22Rv1 (cell line): Measurements from ENCODE around the gene AMN.
"Not testable (repeated sequence)": the region's sequence is repeated elsewhere in the genome, so short reads cannot be mapped to it uniquely, and the experiment has no call there.

Source experiments
- H3K27ac ChIP-seq: fragments of 450-650 bp; 2 replicates; pipeline ENCODE4 v1.5.1; 2017
- ZFX ChIP-seq: fragments of 450-650 bp; IDR thresholded peaks from 2 replicates; pipeline ENCODE4 v1.6.1; 2017; ENCODE audit warnings: antibody characterized with exemption, borderline replicate concordance
- TF ChIP-seq, protein P1 (sequence below): fragments of 450-650 bp; IDR thresholded peaks from 2 replicates; pipeline ENCODE4 v1.5.1; 2017; ENCODE audit warnings: mild to moderate bottlenecking

The AMN gene

DNA sequence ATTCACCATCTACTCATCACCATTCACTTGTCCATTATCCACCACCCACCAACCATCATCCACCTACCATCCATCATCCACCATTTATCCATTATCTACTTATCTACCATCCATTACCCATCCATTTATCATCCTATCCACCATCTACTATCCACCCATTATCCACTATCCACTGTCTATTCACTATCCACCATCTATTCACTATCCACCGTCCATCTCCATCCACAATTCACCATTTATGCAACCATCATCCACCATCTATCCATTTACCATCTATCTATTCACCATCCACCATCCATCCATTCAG is 1.5 kb upstream of the AMN start:
- no peak for TF ChIP-seq ZFX
- TF ChIP-seq, protein P1, sequence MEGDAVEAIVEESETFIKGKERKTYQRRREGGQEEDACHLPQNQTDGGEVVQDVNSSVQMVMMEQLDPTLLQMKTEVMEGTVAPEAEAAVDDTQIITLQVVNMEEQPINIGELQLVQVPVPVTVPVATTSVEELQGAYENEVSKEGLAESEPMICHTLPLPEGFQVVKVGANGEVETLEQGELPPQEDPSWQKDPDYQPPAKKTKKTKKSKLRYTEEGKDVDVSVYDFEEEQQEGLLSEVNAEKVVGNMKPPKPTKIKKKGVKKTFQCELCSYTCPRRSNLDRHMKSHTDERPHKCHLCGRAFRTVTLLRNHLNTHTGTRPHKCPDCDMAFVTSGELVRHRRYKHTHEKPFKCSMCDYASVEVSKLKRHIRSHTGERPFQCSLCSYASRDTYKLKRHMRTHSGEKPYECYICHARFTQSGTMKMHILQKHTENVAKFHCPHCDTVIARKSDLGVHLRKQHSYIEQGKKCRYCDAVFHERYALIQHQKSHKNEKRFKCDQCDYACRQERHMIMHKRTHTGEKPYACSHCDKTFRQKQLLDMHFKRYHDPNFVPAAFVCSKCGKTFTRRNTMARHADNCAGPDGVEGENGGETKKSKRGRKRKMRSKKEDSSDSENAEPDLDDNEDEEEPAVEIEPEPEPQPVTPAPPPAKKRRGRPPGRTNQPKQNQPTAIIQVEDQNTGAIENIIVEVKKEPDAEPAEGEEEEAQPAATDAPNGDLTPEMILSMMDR: no peak
- H3K27ac ChIP-seq: no peak overlapping the region

DNA sequence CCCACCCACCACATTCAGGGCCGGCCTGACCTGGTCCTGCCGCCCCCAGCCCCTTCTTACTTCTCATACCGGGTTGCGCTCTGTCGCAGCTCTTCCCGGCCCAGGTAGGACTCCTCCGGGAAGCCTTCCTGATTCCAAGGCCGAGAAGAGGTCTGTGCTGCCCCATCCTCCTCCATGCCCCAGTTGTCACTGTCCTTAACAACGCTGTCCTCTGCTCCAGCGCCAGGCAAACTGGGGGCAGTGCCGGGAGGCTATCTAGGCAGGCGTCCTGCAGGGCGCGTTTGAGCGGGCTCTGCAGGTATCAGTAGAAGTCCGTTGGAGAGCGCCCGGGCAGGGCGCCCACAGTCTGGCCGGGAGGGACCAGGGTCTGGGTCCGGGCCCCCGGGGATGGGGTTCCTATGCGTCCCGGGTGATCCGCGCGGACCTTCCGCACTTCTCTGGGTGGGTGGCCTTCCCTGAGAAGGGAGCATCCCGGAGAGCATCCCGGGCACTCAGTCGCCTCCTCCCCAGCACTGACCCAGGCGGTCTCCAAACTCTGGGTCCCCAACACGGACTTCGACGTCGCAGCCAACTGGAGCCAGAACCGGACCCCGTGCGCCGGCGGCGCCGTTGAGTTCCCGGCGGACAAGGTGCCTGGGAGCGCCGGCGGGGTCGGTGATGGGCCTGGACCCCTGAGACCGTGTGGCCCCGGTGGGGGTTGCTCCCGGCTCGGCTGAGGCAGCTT is 900 bp downstream of the AMN start:
- H3K27ac ChIP-seq: no peak overlapping the region
- no peak for TF ChIP-seq ZFX
- TF ChIP-seq, protein P1: 0 out of 2 replicates have a peak, but pooled peaks have one; percentile 6

- H3K27ac ChIP-seq: no peak overlapping the region
- TF ChIP-seq ZFX: no peak
- TF ChIP-seq, protein P1: no peak
Measured at GRCh38 chr14:102923925-102924486, 1.5 kb downstream of the AMN start.

DNA sequence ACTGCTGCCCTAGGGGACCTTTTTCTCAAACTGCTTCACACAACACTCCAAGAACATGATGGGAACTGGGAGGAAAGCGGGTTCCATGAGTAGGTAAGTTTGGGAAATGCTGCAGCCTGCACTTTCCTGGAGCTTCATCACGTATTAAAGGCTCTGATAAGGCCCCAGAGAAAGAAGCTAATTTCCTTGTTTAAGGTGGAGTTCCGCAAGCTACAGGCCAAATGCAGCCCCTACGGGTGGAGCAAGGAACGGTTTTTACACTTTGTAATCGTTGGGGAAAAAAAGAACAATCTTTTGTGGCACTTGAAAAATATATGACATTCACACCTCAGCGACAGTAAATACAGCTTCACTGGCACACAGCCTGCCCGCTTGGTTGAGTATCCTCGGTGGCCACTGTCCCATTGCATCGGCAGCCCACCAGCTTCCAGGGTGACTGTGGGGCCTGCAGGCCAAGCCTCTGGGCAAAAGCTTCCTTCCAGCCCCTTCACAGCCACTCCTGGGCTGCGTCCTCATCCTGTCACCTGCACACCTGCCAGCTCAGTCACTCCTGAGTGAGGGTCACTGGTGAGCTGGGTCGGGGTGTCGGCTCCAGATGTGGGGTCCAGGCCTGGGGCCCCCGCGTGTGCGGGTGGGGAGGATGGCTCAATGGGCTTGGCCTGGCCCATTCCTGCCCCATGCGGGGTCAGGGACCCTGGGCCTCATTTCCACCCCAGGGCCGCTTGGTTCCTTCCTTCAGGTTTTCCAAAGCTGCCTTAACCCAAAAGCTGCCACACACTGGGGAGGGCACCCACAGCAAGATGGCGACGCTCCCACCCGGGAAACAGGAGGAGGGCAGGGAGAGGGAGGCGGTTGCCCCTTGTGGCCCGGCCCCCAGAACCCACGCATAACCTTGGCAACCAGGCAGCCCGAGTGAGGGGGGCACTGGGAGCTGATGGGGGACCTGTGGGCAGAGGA is 2.4 kb downstream of the AMN start:
- no peak overlapping the region for H3K27ac ChIP-seq
- no peak for TF ChIP-seq ZFX
- TF ChIP-seq, protein P1: no peak

GRCh38 chr14:102925646-102926045 is 3.2 kb downstream of the AMN start:
- no peak for TF ChIP-seq ZFX
- TF ChIP-seq, protein P1: no peak
- H3K27ac ChIP-seq: no peak overlapping the region

GRCh38 chr14:102926104-102926503 is 3.6 kb downstream of the AMN start:
- TF ChIP-seq, protein P1: no peak
- TF ChIP-seq ZFX: no peak
- no peak overlapping the region for H3K27ac ChIP-seq

GRCh38 chr14:102926840-102927239 is 4.4 kb downstream of the AMN start:
- H3K27ac ChIP-seq: not testable (repeated sequence)
